ENCODE data around the gene IKZF1.
A peak's percentile ranks its signal among the peaks of the same experiment; 100 is the strongest.

IKZF1 gene

GRCh38 chr7:50382455-50382854 is 77.9 kb downstream of the IKZF1 start:
- DNase-seq: no peak

DNA sequence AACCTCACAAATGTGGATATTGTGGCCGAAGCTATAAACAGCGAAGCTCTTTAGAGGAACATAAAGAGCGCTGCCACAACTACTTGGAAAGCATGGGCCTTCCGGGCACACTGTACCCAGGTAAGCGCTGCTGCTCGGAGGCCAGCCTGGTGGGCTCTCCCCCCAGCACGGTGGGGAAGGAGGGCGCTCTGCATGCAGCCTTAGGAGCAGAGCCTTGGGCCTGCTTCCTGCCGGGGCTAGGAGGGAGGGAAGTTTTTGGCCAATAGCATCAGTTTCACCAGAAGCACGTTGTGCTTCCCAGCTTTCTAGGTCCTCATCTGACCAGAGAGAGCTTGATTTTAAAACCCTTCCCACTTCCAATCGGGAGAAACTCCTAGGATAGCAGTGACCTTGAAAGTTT is 82.8 kb downstream of the IKZF1 start:
- no peak for DNase-seq

DNA sequence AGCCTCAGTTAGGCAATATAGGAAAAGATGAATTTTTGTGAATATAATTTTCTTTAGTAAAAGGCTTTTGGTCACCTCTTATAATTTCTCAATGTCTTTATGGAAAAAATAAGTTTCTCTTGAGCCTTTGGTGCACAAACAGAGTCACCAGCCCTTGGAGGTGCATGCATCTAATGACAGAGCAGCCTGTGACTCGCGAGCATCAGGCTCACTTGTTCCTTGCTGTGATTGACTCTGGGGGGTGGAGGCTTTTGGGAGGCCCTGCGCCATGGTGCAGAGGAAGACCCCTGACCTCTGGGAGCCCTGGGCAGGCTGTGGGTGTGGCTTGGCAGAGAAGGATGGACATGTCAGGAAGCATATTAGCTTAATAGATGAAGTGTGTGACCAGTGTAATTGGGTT is 85.4 kb downstream of the IKZF1 start:
- no peak for DNase-seq

GRCh38 chr7:50391386-50391785 is 86.9 kb downstream of the IKZF1 start:
- DNase-seq: no peak

DNA sequence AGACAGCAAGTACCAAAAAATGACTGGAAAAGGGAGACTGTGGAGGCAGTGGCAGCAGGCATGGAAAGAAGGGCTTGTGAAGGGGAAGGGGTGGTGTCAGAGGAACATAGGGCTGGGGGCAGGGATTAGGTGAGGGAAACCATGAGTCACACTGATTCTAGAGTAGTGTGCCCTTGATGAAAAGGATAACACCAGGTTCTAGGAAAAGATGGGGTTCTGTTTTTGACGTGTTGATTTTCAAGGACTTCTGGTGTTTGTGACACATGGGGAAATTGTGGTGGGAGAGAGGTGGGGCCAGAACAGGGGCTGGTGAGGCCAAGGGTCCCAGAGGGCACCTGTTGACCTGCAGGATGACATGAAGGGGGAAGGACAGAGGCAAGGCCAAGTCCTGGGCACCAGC is 88.6 kb downstream of the IKZF1 start:
- peak; percentile 30 for DNase-seq

DNA sequence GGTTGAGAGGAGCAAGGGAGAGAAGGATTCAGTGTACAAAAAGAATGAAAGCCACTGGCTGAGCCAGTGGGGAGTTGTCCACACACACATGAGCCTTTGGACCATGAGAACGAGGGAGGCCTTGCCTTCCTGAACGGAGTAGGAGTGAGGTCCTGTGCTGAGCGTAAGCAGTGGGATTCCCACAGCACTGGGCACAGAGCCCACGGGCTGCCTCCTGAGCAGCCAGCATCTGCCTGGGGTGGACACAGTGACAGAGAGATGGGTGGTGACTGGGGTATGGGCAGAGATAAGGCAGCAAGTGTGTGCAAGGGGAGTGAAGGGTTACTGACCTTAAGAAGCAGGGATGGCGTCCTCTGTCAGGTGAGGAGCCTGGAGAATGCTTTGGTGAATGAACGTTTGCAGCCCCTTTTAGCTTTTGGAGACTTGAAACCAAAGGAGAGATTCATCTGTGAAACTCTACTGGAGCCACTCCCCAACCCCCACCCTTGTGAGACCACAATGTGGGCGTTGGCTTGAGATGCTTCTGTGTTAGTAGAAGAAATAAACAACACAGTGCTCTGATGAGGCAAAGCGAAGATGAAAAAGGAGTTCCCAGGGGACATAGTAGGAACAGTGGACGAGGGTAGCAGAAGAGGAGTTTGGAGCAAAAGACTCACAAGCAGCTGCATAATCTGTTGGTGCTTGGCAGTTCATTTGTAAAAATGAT is 89.2 kb downstream of the IKZF1 start:
- DNase-seq: peak; percentile 68

GRCh38 chr7:50394315-50394714 is 89.8 kb downstream of the IKZF1 start:
- DNase-seq: no peak

DNA sequence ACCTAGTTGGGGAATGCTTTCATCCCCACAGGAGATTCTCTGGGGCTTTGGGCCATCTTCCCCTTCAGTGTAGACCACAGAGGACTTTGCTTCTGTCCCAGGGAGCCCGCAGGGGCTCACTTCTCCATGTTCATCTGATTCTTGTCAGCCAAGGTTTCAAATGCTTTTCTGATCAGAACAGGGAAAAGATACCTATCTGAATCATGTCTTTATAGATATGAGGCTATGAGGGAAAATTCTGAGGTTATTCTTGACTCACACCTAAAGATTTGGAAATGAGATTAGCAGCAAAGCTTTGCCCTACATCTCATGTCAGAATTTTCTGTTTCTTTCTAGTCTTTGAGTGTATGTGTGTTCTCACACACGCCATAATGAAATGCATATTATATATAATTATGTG is 92.3 kb downstream of the IKZF1 start:
- DNase-seq: no peak

DNA sequence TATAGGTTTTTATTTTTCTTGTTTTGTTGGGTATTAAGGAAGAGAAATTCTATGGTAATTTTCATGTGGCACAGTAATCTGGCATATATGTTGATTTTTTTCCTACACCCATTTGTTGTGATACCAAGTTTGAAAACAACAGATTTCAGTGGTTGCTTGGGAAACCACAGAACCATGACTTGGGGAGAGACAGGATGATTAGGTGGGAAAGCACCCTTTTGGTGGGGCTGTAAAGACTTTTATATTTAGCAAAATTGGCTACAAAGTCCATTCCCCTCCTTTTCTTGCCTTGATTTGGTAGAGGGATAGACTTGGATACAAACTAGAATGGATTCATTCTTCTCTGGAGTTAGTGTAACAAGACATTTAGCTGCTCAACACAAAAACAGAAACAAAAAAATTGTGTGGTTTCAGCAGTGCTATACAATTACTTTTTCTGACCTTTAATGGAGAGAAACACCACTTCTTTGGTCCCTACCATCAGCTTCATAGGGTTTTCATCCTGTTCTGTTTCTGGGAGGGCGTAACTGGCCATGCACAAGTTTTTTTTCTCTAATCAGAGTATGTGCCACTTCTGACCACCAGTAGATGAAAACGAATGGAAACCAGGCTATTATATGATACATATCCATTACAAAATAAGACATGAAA is 92.9 kb downstream of the IKZF1 start:
- DNase-seq: no peak

GRCh38 chr7:50397971-50398324 is 93.4 kb downstream of the IKZF1 start:
- DNase-seq: no peak

- no peak for DNase-seq
These were observed 94.7 kb downstream of the IKZF1 start for GRCh38 chr7:50399206-50399605.

DNA sequence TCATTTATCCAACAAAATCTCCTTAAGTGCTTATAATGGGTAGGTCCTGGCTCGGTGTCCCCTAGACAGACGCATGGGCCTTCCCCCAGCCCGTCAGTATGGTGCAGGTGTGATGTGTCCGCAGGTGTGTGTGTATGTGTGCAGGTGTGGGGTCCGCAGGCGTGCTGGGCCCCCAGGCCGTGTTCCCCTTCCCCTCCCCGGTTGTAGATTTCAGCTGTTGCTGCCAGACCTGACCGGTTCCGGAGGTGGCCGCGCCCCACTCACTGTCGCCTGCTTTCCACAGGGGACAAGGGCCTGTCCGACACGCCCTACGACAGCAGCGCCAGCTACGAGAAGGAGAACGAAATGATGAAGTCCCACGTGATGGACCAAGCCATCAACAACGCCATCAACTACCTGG is 95.1 kb downstream of the IKZF1 start:
- DNase-seq: no peak

- DNase-seq: no peak
These were observed 95.6 kb downstream of the IKZF1 start for GRCh38 chr7:50400114-50400513.

GRCh38 chr7:50404392-50404791 is 99.9 kb downstream of the IKZF1 start:
- no peak for DNase-seq

- DNase-seq: no peak
These were observed 100.7 kb downstream of the IKZF1 start for GRCh38 chr7:50405221-50405620.

DNA sequence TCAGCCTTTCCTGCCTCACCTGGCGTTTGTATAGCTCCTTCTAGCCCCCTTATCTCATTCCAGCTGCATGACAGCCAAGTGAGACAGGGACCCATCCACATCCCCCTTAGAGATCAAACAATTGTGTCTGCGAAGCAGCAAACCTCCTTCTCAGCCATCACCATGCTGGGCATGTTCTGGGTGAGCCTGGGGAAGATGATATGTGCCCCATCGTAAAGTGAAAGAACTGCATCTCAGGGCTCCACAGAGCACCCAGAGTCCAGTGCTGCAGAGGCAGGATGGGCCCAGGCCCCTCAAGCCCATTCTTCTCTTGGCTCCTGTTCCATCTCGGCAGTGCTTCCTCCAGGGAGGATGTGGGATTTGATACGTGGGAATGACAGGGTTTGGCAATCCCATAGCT is 102.4 kb downstream of the IKZF1 start:
- no peak for DNase-seq

GRCh38 chr7:50409856-50410745 is 105.6 kb downstream of the IKZF1 start:
- DNase-seq: peak; percentile 55

DNA sequence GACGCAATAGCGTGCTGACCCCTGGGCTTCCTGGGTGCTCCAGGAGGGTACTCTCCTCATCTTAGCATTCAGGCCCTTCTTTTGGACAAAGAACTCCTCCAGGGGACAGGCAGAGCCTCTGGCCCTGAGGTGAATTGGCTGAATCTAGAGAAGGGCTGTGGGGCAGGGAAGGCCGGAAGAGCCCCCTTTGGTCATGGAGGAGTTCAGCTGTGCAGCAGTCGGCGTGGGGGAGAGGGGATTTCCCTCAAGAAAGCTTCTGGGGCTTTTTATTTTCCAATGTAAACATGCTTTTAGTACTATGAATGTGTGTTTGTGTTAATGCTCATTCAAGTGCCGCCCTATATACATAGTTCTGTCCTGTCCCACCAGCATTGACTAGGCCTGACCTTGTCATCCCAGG is 106.8 kb downstream of the IKZF1 start:
- DNase-seq: no peak

DNA sequence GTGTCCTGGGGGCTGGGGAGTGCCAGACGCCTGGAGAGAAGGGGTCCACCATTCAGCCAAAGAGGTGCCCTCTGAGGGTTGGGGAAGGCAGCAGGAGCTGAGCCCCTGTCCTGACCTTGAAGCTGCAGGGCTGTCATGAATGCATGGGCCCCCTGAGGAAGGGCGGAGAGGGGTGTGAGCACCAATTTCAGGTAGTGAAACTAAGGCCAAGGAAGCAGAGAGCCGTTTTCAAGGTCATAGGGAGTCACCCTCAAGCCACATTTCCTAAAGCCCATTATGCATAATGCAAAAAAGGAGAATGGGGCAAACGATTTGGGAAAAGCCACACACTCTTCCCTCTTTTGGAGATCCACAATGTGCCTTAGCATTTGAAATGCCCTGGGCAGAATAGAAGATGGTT is 108.5 kb downstream of the IKZF1 start:
- DNase-seq: no peak

- DNase-seq: no peak
These were observed 109.0 kb downstream of the IKZF1 start for GRCh38 chr7:50413561-50413960.

- no peak for DNase-seq
These were observed 111.4 kb downstream of the IKZF1 start for GRCh38 chr7:50415844-50416364.

- peak; percentile 55 for DNase-seq
These were observed 112.1 kb downstream of the IKZF1 start for GRCh38 chr7:50416527-50417182.

DNA sequence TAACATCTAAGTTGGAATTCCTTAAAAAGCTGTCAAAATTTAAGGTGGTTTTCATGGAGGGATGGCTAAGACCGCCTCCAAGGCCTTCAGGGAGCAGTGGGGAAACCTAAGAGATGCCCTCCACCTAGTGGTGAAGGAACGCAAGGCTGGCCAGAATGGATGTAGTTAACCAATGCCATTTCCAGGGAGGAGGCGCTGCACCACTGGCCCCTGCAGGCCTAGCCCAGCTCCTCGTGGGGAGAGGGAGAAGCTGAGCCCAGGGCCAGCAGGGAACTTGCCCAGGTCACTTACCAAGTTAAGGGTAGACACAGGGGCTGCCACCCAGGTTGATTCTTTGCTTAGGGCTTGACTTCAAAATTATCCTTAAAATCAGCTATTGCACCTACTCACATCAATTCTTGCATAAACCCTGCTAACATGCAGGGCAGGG is 113.6 kb downstream of the IKZF1 start:
- peak; percentile 94 for DNase-seq

Data from hematopoietic multipotent progenitor cell treated with erythropoietin and hydrocortisone succinate and interleukin-3 and kit ligand, for 4 days (in vitro differentiated cells).